GM23338 (cell line): ENCODE data around the gene PHTF1. TPM values are rescaled to one million over a fixed set of nuclear protein-coding genes. Genes with fewer than 3 reads are reported as not detected.

Source experiments
- ATAC-seq: fragments of 200-7000 bp; cut with Tn5 transposase; 3 replicates; pipeline ENCODE4 v1.9.1; 2020
- DNase-seq: peaks from one replicate; pipeline ENCODE4 v3.0.0-alpha.2; 2015; ENCODE audit warnings: low spot score
- H2AFZ ChIP-seq: fragments of 200-600 bp; sonication (generic); 2 replicates; pipeline ENCODE4 v1.8.0; 2016; ENCODE audit warnings: antibody characterized with exemption, mild to moderate bottlenecking, moderate library complexity
- H3F3A ChIP-seq: fragments of 200-600 bp; sonication (generic); replicated peaks from 2 replicates; pipeline ENCODE4 v1.8.0; 2017; ENCODE audit warnings: antibody characterized with exemption, mixed run types, low read depth
- H3K27ac ChIP-seq: fragments of 200-600 bp; sonication (generic); 2 replicates; pipeline ENCODE4 v1.6.1; 2016; ENCODE audit warnings: low read depth
- H3K27me3 ChIP-seq: fragments of 200-600 bp; sonication (generic); 2 replicates; pipeline ENCODE4 v1.8.0; 2016; ENCODE audit warnings: mild to moderate bottlenecking, mixed run types, moderate library complexity; ENCODE audit not compliant: insufficient read depth
- H3K36me3 ChIP-seq: fragments of 200-600 bp; sonication (generic); 2 replicates; pipeline ENCODE4 v1.8.0; 2016; ENCODE audit warnings: mild to moderate bottlenecking; ENCODE audit not compliant: insufficient read depth
- H3K4me1 ChIP-seq: fragments of 200-600 bp; sonication (generic); 2 replicates; pipeline ENCODE4 v1.8.0; 2016; ENCODE audit warnings: mild to moderate bottlenecking, moderate library complexity; ENCODE audit not compliant: insufficient read depth
- H3K4me2 ChIP-seq: fragments of 200-600 bp; sonication (generic); 2 replicates; pipeline ENCODE4 v1.7.1; 2017; ENCODE audit warnings: mixed run types
- H3K4me3 ChIP-seq: fragments of 200-600 bp; sonication (generic); 2 replicates; pipeline ENCODE4 v1.6.1; 2016; ENCODE audit warnings: mixed run types
- H3K79me2 ChIP-seq: fragments of 200-600 bp; sonication (generic); replicated peaks from 2 replicates; pipeline ENCODE4 v1.8.0; 2017; ENCODE audit warnings: mild to moderate bottlenecking; ENCODE audit not compliant: insufficient read depth
- H3K9me2 ChIP-seq: fragments of 200-600 bp; sonication (generic); 2 replicates; pipeline ENCODE4 v1.8.0; 2017; ENCODE audit not compliant: insufficient read depth
- H4K20me1 ChIP-seq: fragments of 200-600 bp; sonication (generic); replicated peaks from 2 replicates; pipeline ENCODE4 v1.8.0; 2017; ENCODE audit warnings: mild to moderate bottlenecking; ENCODE audit not compliant: insufficient read depth
- H3K27ac Mint-ChIP-seq: 2 replicates; pipeline ENCODE4 v1.8.0; 2020; ENCODE audit warnings: inconsistent platforms, mild to moderate bottlenecking, moderate library complexity, mixed read lengths
- H3K27me3 Mint-ChIP-seq: 3 replicates; pipeline ENCODE4 v1.8.0; 2022; ENCODE audit warnings: low read depth, mild to moderate bottlenecking, moderate library complexity, mixed read lengths, inconsistent platforms; ENCODE audit not compliant: insufficient read depth, poor library complexity
- H3K36me3 Mint-ChIP-seq: 3 replicates; pipeline ENCODE4 v1.8.0; 2021; ENCODE audit warnings: low read depth, mild to moderate bottlenecking, inconsistent platforms, moderate library complexity, mixed read lengths
- H3K4me1 Mint-ChIP-seq: 3 replicates; pipeline ENCODE4 v1.8.0; 2020; ENCODE audit warnings: mild to moderate bottlenecking, inconsistent platforms, mixed read lengths
- H3K4me3 Mint-ChIP-seq: 3 replicates; pipeline ENCODE4 v1.8.0; 2021; ENCODE audit warnings: moderate library complexity, mild to moderate bottlenecking, inconsistent platforms, mixed read lengths
- H3K9me3 Mint-ChIP-seq: 3 replicates; pipeline ENCODE4 v1.8.0; 2020; ENCODE audit warnings: moderate library complexity, mild to moderate bottlenecking, inconsistent platforms, mixed read lengths
- CREB1 ChIP-seq: fragments of 250-450 bp; sonication (Bioruptor Pico); IDR thresholded peaks from 2 replicates; pipeline ENCODE4 v1.5.0; 2020; ENCODE audit warnings: low read depth, mild to moderate bottlenecking, moderate library complexity
- ETS1 ChIP-seq: IDR thresholded peaks from 2 replicates; pipeline ENCODE4 v1.6.1; 2016; ENCODE audit warnings: antibody characterized with exemption
- EZH2 ChIP-seq: fragments of 200-600 bp; sonication (generic); IDR thresholded peaks from one replicate; pipeline ENCODE4 v1.8.0; 2017; ENCODE audit warnings: antibody characterized with exemption, mild to moderate bottlenecking, low read depth; ENCODE audit not compliant: unreplicated experiment
- REST ChIP-seq: IDR thresholded peaks from one replicate; pipeline ENCODE4 v1.6.1; 2018; ENCODE audit warnings: antibody characterized with exemption; ENCODE audit not compliant: unreplicated experiment
- STAT1 ChIP-seq: IDR thresholded peaks from one replicate; pipeline ENCODE4 v1.6.1; 2016; ENCODE audit warnings: antibody characterized with exemption; ENCODE audit not compliant: unreplicated experiment
- ZNF331 ChIP-seq: fragments of 250-450 bp; sonication (Bioruptor Pico); IDR thresholded peaks from 2 replicates; pipeline ENCODE4 v1.5.0; 2020; ENCODE audit warnings: low read depth, mild to moderate bottlenecking, moderate library complexity
- polyA plus RNA-seq: library from polyadenylated mRNA; unstranded; fragments of >200 nt; fragmentation: Nextera tagmentation; extraction: Ambion mirVana; gene quantifications from 2 replicates; pipeline ENCODE4 v1.2.1, GENCODE V29; 2016
- total RNA-seq: library from RNA; depleted of rRNA; stranded (reverse); fragments of >200 nt; shearing (Covaris generic); gene quantifications from 2 replicates; pipeline ENCODE4 v1.2.3, GENCODE V29; 2014

Gene PHTF1
- total and polyA plus RNA-seq, 2 experiments from 2014 or later: 19.1 to 21.6 TPM

GRCh38 chr1:113797472-113797871, 38.2 kb upstream of the PHTF1 start:
- Histone ChIP-seq H3K79me2 (peaks cover 48% of the 10 kb centered on the region), H3K4me1 (no peaks in the 10 kb centered on the region; the same call in 1 of the 2 replicates)

GRCh38 chr1:113793878-113794834, 34.9 kb upstream of the PHTF1 start:
- Histone ChIP-seq H3K27me3 (no peaks in the 10 kb centered on the region), H3K79me2 (peaks cover 26% of the 10 kb centered on the region), H4K20me1 (peaks cover 2% of the 10 kb centered on the region), H3F3A (no peaks in the 10 kb centered on the region), H3K4me1 (no peaks in the 10 kb centered on the region; the same call in 1 of the 2 replicates), H3K4me3 (no peak overlapping the region), H3K36me3 (no peaks in the 10 kb centered on the region), H3K4me2 (no peak overlapping the region), H3K27ac (no peak overlapping the region), H2AFZ (no peak overlapping the region), H3K9me2 (no peaks in the 10 kb centered on the region)
- no peaks in the 10 kb centered on the region for H3K27me3 Mint-ChIP-seq
- peaks cover 14% of the 10 kb centered on the region for H3K4me1 Mint-ChIP-seq
- TF ChIP-seq ETS1 (no peak), ZNF331 (CRISPR knock-in tag) (no peak), EZH2 (no peak), CREB1 (no peak), STAT1 (no peak)
- no peak overlapping the region for H3K27ac Mint-ChIP-seq
- H3K36me3 Mint-ChIP-seq: peaks cover 26% of the 10 kb centered on the region; the same call in 2 of the 3 replicates
- no peaks in the 10 kb centered on the region for H3K9me3 Mint-ChIP-seq
- DNase-seq (no peak), ATAC-seq (no peak)
- H3K4me3 Mint-ChIP-seq: no peak overlapping the region

More at GRCh38 chr1:113797472-113797871, 38.2 kb upstream of the PHTF1 start:
- no peaks in the 10 kb centered on the region for H3K9me3 Mint-ChIP-seq
- no peaks in the 10 kb centered on the region for H3K27me3 Mint-ChIP-seq
- Histone ChIP-seq H3K4me2 (no peak overlapping the region), H3K4me3 (no peak overlapping the region), H3K27ac (no peak overlapping the region), H3F3A (no peaks in the 10 kb centered on the region), H3K36me3 (no peaks in the 10 kb centered on the region), H3K27me3 (no peaks in the 10 kb centered on the region), H2AFZ (no peak overlapping the region), H4K20me1 (peaks cover under 1% of the 10 kb centered on the region), H3K9me2 (no peaks in the 10 kb centered on the region)
- TF ChIP-seq REST: no peak
- peaks cover 14% of the 10 kb centered on the region for H3K4me1 Mint-ChIP-seq
- no peak overlapping the region for H3K27ac Mint-ChIP-seq
- no peak for ATAC-seq
- H3K4me3 Mint-ChIP-seq: no peak overlapping the region
- H3K36me3 Mint-ChIP-seq: peaks cover 26% of the 10 kb centered on the region; the same call in 2 of the 3 replicates
- no peak for DNase-seq
